GM18499 (cell line): ENCODE measurements around the gene SOWAHA.

Experiments
- ATAC-seq: cut with Tn5 transposase; IDR thresholded peaks from one replicate; pipeline ENCODE4 v1.9.1; 2021; ENCODE audit warnings: moderate number of reproducible peaks; ENCODE audit not compliant: insufficient read depth, unreplicated experiment

SOWAHA gene

GRCh38 chr5:132824426-132824825 is 11.3 kb downstream of the SOWAHA start:
- ATAC-seq = no peak

- ATAC-seq = no peak
These were observed 12.1 kb downstream of the SOWAHA start for GRCh38 chr5:132825033-132825833.

- ATAC-seq = no peak
These were observed 12.8 kb downstream of the SOWAHA start for GRCh38 chr5:132825834-132826391.

- ATAC-seq = no peak
These were observed 13.5 kb downstream of the SOWAHA start for GRCh38 chr5:132826424-132827082.

DNA sequence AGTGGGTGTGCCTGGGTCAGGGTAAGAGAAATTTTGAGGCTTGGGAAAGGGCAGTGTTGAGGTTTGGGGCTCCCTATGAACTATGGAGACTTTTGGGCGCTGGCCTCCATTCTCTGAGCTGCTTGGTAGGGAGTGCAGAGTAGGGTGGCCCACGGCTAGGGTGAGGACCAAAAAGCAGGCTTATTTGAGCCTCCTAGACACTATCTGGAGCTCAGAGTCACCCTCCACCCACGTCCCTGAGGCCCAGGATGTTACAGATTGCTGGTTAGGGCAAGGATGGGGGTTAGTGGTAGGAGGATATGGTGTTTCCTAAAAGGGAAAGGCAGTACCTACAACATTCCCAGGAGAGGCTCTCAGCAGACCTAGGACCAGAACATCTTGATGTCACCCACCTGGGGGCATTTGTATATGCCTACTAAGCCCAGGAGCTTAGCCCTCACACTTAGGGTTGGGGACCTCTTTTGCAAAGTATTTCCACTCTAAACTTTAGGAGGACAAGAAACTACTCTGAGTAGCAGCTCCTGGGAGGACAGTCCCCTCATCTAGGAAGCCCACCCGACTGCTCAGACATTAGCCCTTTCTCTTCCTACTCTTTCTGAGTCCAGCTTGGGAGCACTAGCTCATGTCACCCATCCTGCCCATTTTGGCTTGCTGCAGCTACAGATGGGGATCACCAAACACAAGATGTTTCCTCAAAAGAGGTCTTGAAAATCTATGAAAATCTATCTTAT is 15.0 kb downstream of the SOWAHA start:
- ATAC-seq = no peak

DNA sequence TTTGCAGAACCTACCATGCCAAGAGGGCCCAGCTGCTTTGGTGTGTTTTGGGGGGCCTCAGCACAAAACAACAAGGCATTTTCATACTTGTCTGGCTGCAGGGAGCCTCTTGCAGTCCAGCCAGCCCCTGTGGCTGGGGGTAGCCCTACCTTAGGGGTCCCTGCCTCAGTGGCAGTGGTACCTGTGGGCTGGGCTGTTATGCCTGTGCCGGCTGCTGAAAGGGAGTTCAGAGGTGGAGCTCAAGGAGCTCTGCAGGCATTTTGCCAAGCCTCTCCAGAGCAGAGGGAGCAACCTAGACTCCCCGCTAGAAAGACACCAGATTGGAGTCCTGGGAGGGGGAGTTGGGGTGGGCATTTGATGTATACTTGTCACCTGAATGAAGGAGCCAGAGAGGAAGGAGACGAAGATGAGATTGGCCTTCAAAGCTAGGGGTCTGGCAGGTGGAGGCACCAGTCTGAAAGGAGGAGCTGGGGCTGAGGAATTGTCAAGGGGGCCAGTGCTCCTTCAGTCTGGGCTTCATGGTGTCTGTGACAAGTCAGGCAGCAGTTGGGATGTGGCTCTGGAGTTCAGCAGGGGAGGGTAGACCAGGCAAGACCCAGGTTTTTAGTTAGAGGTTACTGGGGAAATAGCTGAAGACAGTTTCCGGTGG is 15.9 kb downstream of the SOWAHA start:
- no peak for ATAC-seq

DNA sequence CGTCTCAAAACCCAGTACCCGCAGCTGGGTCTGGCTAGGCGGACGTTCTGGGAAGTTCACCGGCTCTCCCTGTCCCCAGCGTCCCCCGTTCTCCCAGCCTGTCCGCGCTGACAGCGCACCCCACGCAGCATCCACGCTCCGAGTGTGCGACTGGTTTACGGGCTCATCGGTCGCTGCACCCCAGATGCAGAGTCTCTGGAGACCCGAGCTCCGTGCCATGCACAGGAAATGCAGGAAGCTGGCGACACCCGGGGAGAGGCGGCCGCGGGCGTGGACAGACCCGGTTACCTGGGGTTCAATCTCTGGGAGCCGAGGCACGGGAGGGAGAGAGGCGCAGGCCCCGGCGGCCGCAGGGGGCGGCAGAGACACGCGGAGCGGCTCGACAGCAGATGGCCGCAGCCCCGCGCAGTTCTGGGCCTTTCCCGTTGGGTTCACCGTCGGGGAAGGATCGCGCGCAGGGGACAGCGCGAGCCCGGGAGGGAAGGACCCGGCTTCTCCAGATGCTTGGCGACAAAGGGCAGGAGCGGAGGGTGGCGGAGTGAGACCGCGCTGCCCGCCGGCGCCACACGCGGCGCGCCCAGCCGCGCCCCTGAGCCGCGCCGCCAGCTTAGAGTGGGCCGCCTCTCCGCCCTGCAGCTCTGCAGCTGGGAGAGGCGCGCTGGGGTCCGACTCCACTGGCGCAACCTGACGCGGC is 16.8 kb downstream of the SOWAHA start:
- ATAC-seq = no peak

DNA sequence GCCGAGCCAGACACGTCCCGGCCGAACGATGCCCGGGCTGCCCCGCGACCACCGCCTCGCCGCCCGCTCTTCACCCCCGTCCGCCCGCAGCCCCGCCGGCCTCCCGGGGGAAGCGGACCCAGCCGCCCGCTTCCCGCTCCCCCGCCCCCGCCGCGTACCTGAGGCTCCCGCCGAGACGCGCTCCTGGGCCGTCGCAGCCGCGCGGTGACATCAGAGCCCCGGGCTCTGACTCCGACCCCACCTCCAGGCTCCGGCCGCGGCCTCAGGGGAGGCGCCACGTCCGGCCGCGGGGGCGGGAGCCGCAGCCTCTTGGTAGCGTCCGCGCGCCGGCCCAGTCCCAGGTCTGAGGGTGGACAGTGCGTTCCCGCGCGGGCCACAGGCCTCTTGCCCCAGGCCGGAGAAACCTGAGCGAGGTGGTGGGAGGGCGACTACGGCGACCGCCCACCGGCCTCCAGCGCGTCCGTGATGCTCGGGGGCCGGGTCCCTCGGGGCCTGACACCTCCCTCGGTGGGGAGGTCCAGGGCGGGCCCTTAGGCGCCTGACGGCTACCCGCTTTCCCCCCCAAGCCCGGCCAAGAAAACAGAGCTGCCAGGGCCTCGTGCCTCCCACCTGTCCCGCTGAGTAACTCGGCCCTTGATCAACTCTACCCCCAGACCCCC is 17.5 kb downstream of the SOWAHA start, which contains the start of gene SHROOM1:
Gene SHROOM1, minus strand, starts transcription at position 212 of the 659 bp plus-strand sequence. CDS start 4,507 bp downstream, outside the sequence.
- no peak for ATAC-seq

DNA sequence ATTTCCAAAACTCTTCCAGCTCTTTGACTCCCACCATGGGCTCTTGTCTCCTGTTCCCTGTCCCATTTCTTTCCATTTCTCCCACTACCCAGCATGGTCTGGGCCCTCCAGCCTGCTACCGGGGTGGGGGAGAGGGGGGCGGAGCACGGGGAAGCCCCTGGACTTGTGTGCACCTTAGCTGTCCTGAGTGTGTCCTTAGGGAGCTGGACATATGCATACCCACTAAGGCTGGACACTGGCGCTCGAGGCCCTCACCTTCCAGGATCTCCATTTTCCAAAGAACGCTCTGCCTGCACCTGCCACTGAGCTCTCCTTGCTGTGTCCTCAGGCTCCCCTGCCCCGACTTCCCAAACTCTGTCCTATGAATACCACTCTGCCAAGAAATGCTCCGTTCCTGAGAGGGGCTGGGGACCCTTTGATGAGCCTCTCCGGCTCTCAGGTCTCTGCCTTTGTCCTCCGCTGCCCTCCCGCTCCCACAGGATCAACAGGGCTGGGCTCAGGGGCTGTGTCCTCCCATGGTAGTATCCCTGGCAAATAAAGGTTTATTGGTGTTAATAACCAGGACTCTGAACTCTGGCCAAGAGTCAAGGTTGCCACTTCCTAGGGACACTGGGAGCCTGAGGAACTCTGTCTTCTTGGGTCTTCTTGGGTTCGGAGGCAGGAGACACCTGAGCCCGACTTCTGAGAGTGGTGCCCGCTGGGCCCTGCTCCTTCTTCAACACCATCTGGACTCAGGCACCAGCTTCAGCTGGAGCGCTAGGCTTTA is 18.2 kb downstream of the SOWAHA start:
- no peak for ATAC-seq

GRCh38 chr5:132832612-132833011 is 19.5 kb downstream of the SOWAHA start:
- no peak for ATAC-seq

GRCh38 chr5:132834057-132834456 is 21.0 kb downstream of the SOWAHA start:
- ATAC-seq = no peak

DNA sequence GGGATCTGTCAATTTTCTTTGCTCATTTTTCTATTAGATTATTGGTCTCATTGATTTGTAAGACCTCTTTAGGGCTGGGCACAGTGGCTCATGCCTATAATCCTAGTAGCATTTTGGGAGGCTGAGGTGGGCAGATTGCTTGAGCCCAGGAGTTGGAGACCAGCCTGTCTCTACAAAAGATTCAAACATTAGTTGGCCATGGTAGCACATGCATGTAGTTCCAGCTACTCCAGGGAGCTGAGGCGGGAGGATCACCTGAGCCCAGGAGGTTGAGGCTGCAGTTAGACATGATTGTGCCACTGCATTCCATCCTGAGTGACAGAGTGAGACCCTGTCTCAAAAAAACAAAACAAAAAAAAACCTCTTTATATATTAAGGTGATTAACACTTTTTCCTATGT is 23.8 kb downstream of the SOWAHA start:
- ATAC-seq = no peak

- no peak for ATAC-seq
These were observed 24.8 kb downstream of the SOWAHA start for GRCh38 chr5:132837868-132838267.

GRCh38 chr5:132838516-132839282 is 25.6 kb downstream of the SOWAHA start:
- ATAC-seq = no peak

GRCh38 chr5:132839426-132840301 is 26.6 kb downstream of the SOWAHA start:
- no peak for ATAC-seq

DNA sequence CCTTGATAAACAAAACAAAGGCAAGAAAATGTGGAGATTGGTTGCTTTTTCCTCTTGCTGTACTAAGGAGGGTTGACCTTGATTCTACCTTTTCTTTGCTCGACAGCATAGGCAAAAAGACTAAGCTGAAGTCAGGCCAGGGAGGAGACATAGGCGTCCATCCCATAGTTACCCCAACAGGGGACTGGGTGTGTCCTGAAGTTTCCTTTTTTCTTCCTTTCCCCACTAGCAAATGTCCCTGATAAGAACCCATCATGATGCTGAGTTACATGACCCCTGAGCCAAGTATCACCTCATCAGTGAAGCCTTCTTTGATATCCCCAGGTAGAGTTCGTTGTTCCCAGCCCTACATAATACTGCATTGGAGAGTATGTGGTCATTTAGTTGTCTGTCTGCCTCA is 27.2 kb downstream of the SOWAHA start:
- no peak for ATAC-seq

- no peak for ATAC-seq
These were observed 27.8 kb downstream of the SOWAHA start for GRCh38 chr5:132840896-132841295.
